OCI-LY3 (cell line): Measurements from ENCODE around the gene SLC1A5.

Experiments used
- EZH2phosphoT487 ChIP-seq: fragments of 200-600 bp; shearing (Covaris generic); IDR thresholded peaks from 2 replicates; pipeline ENCODE4 v1.6.1; 2018; ENCODE audit warnings: antibody characterized with exemption, mixed run types, low read depth
- TF ChIP-seq, protein P1 (sequence below): fragments of 200-600, 300-600 bp; sonication (generic); IDR thresholded peaks from 2 replicates; pipeline ENCODE4 v1.5.1; 2014; ENCODE audit warnings: antibody characterized with exemption, low read length, low read depth

DNA sequence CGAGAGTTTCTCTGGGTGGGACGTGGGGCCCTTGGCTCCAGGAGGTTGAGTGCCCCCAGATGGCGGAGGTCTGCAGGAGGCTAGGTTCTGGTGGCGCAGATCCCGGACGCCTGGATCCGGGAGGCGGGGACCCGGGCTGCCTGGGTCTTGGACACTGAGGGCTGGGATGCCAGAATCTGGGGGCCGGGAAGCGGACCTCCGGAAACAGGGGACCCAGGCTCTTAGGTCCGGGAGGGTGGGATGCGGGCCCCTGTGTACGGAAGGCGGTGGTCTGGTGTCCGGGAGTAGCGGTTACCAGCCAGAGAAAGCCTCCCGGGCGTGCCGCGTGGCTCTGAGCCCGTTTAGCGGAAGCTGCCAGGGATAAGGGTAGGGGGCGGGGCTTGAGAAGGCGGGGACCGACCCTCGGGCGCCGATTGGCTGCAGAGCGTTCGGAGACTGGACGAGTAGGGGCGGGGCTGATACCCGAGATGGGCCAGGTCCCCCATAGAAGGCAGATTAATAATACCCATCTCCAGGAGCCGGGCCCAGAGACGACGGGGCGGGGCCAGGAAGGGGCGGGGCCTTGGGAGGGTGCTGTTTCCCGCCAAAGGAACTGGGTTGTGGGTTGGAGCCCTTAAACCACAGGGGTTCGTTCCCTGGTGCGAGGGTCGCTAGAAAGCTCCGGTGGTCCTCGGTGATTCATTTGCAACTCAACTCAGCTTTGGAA lies at the start of gene SLC1A5:
- TF ChIP-seq EZH2phosphoT487: no peak
- TF ChIP-seq, protein P1, sequence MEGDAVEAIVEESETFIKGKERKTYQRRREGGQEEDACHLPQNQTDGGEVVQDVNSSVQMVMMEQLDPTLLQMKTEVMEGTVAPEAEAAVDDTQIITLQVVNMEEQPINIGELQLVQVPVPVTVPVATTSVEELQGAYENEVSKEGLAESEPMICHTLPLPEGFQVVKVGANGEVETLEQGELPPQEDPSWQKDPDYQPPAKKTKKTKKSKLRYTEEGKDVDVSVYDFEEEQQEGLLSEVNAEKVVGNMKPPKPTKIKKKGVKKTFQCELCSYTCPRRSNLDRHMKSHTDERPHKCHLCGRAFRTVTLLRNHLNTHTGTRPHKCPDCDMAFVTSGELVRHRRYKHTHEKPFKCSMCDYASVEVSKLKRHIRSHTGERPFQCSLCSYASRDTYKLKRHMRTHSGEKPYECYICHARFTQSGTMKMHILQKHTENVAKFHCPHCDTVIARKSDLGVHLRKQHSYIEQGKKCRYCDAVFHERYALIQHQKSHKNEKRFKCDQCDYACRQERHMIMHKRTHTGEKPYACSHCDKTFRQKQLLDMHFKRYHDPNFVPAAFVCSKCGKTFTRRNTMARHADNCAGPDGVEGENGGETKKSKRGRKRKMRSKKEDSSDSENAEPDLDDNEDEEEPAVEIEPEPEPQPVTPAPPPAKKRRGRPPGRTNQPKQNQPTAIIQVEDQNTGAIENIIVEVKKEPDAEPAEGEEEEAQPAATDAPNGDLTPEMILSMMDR: no peak; the same call in 1 of the 2 replicates
